Activated T-helper 1 cell treated with anti-CD3 and anti-CD28 coated beads, Interleukin-12 subunit alpha, Interleukin-12 subunit beta, Interleukin-2, Interleukin-4 antibody, amounts not matched to agents 30 ng/mL and 10 ng/mL and 1 ng/mL, durations not matched to agents 14 hours and 24 hours and 36 hours (primary cell): ENCODE measurements around the gene RFESD. TPM values are rescaled to one million over a fixed set of nuclear protein-coding genes. Genes with fewer than 3 reads are reported as not detected.
A peak's percentile ranks its signal among the peaks of the same experiment; 100 is the strongest.
"Not testable (repeated sequence)": the region's sequence is repeated elsewhere in the genome, so short reads cannot be mapped to it uniquely, and the experiment has no call there.

Experiments
- DNase-seq: peaks from one replicate; pipeline ENCODE4 v3.0.0; 2021; ENCODE audit warnings: low spot score
- H3K27ac Mint-ChIP-seq: one replicate; pipeline ENCODE4 v1.8.0; 2021; ENCODE audit warnings: mild to moderate bottlenecking, mixed read lengths
- H3K27me3 Mint-ChIP-seq: one replicate; pipeline ENCODE4 v1.8.0; 2022; ENCODE audit warnings: mild to moderate bottlenecking, moderate library complexity, mixed read lengths; ENCODE audit not compliant: insufficient read depth
- H3K36me3 Mint-ChIP-seq: one replicate; pipeline ENCODE4 v1.8.0; 2021; ENCODE audit warnings: low read depth, mixed read lengths
- H3K4me1 Mint-ChIP-seq: one replicate; pipeline ENCODE4 v1.8.0; 2021; ENCODE audit warnings: low read depth, mixed read lengths
- H3K4me3 Mint-ChIP-seq: one replicate; pipeline ENCODE4 v1.8.0; 2021; ENCODE audit warnings: mild to moderate bottlenecking, moderate library complexity, mixed read lengths
- H3K9me3 Mint-ChIP-seq: one replicate; pipeline ENCODE4 v1.8.0; 2021; ENCODE audit warnings: mixed read lengths
- intact Hi-C: fragments of 100-400 bp; cut with micrococcal nuclease; formaldehyde crosslinking; loops from one replicate; pipeline ENCODE4 v1.15.1; 2024
- total RNA-seq: library from RNA; stranded (reverse); gene quantifications from 2 replicates; pipeline ENCODE4 v1.2.3, GENCODE V29; 2022

The RFESD gene
- total RNA-seq, 1 donor from 2014 or later: 6.0 TPM

DNA sequence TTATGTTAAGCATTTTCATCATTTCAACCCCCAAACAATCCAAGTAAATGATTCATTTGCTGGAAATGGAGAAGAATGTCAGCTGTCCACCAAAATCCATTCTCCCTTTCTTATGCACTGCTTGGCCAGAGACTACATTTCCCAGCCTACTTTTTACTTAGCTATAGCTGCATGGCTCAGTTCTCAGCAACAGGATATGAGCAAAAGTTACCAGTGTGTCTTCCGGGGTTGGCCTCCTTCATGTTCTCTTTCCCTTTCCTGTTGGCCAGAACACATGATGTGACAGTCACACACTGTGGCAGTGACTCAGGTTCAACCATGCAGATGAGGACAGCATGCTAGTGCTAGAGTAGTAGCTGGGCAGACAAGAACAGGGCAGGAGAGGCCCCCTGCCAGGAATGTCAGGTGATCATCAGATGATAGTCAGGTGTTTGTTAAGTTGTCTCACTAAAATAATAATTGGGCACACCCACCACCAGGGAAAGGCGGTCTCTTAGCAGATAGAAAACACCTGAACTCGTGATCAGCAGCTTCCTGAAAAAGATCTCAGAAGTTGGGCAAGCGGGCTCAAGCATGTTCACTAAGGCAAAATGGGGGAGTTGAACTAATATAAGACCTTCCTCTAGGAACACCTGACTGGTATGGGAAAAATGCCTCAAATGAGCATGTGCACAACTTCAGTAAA is 14.4 kb upstream of the RFESD start:
- Mint-ChIP-seq H3K4me3 (peak overlapping the region; percentile 4), H3K9me3 (peaks cover 19% of the 10 kb centered on the region), H3K27ac (peak overlapping the region; percentile 83), H3K36me3 (peaks cover 10% of the 10 kb centered on the region), H3K4me1 (peaks cover 13% of the 10 kb centered on the region), H3K27me3 (peaks cover 8% of the 10 kb centered on the region)
- intact Hi-C loops: loop anchor here (1.0 to 5.0 kb wide), 5 partner anchors 10 to 330 kb away; partner anchors contain the start of genes ARSK, ELL2 and RFESD
- peak; percentile 59 for DNase-seq

- intact Hi-C loops: loop anchor here (1.0 to 5.0 kb wide), 5 partner anchors 11 to 329 kb away; partner anchors contain the start of genes ARSK, ELL2 and RFESD
- not testable (repeated sequence) for H3K27me3 Mint-ChIP-seq, H3K36me3 Mint-ChIP-seq, H3K4me3 Mint-ChIP-seq, DNase-seq
- Mint-ChIP-seq H3K9me3 (peaks cover 19% of the 10 kb centered on the region), H3K27ac (peak overlapping the region; percentile 22), H3K4me1 (peaks cover 14% of the 10 kb centered on the region)
These were observed 13.6 kb upstream of the RFESD start for GRCh38 chr5:95632942-95633341.

GRCh38 chr5:95633671-95634070 is 12.9 kb upstream of the RFESD start:
- Mint-ChIP-seq H3K9me3 (peaks cover 19% of the 10 kb centered on the region), H3K27me3 (peaks cover 15% of the 10 kb centered on the region), H3K36me3 (peaks cover 10% of the 10 kb centered on the region), H3K4me3 (no peak overlapping the region), H3K27ac (no peak overlapping the region), H3K4me1 (peaks cover 21% of the 10 kb centered on the region)
- intact Hi-C loops: loop anchor here (5.0 kb wide), 1 partner anchor 329 kb away; the partner anchor contains the start of gene ELL2
- no peak for DNase-seq

DNA sequence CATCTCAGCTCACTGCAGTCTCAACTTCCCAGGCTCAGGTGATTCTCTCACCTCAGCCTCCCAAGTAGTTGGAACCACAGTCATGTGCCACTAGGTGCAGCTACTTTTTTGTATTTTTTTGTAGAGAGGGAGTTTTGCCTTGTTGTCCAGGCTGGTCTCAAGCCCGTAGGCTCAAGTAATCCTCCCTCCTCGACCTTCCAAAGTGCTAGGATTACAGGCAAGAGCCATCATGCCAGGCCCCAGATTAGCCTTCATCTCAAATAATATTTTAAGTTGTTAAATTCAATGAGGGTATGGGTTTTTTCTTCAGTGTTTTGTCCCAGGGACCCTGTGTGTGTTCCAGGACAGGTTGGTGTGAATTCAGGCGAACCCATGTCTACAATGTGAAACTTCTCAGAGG is 12.5 kb upstream of the RFESD start:
- DNase-seq: no peak
- H3K4me3 Mint-ChIP-seq: no peak overlapping the region
- peaks cover 22% of the 10 kb centered on the region for H3K4me1 Mint-ChIP-seq
- no peak overlapping the region for H3K27ac Mint-ChIP-seq
- H3K9me3 Mint-ChIP-seq: peaks cover 19% of the 10 kb centered on the region
- peaks cover 15% of the 10 kb centered on the region for H3K27me3 Mint-ChIP-seq
- H3K36me3 Mint-ChIP-seq: peaks cover 10% of the 10 kb centered on the region
- intact Hi-C loops: loop anchor here (5.0 kb wide), 1 partner anchor 328 kb away; the partner anchor contains the start of gene ELL2

GRCh38 chr5:95638632-95639031 is 7.9 kb upstream of the RFESD start:
- Mint-ChIP-seq H3K36me3 (no peaks in the 10 kb centered on the region), H3K27ac (no peak overlapping the region), H3K4me1 (peaks cover 9% of the 10 kb centered on the region), H3K4me3 (no peak overlapping the region), H3K9me3 (no peaks in the 10 kb centered on the region), H3K27me3 (peaks cover 23% of the 10 kb centered on the region)
- no peak for DNase-seq
- intact Hi-C loops: no loop called here

- intact Hi-C loops: no loop called here
- no peak overlapping the region for H3K27ac Mint-ChIP-seq
- no peak for DNase-seq
These were observed 4.8 kb upstream of the RFESD start for GRCh38 chr5:95641741-95642220.

GRCh38 chr5:95643152-95643551 is 3.4 kb upstream of the RFESD start:
- Mint-ChIP-seq H3K9me3 (no peaks in the 10 kb centered on the region), H3K36me3 (no peaks in the 10 kb centered on the region), H3K27ac (no peak overlapping the region), H3K4me1 (peaks cover 33% of the 10 kb centered on the region), H3K4me3 (no peak overlapping the region), H3K27me3 (peaks cover 13% of the 10 kb centered on the region)
- no peak for DNase-seq
- intact Hi-C loops: no loop called here

More at GRCh38 chr5:95641741-95642220, 4.8 kb upstream of the RFESD start:
- Mint-ChIP-seq H3K27me3 (peaks cover 15% of the 10 kb centered on the region), H3K4me1 (peaks cover 31% of the 10 kb centered on the region), H3K9me3 (no peaks in the 10 kb centered on the region), H3K36me3 (no peaks in the 10 kb centered on the region), H3K4me3 (no peak overlapping the region)

GRCh38 chr5:95644351-95645042 is 2.1 kb upstream of the RFESD start:
- Mint-ChIP-seq H3K4me1 (peaks cover 27% of the 10 kb centered on the region), H3K4me3 (no peak overlapping the region), H3K9me3 (no peaks in the 10 kb centered on the region), H3K36me3 (no peaks in the 10 kb centered on the region), H3K27me3 (peaks cover 8% of the 10 kb centered on the region), H3K27ac (no peak overlapping the region)
- peak; percentile 20 for DNase-seq
- intact Hi-C loops: loop anchor here (1.0 to 5.0 kb wide), 5 partner anchors 137 to 953 kb away; no protein-coding TSS in a partner anchor

GRCh38 chr5:95646226-95646568 is 380 bp upstream of the RFESD start:
- Mint-ChIP-seq H3K4me3 (peak overlapping the region; percentile 76), H3K27ac (peak overlapping the region; percentile 75), H3K4me1 (peaks cover 27% of the 10 kb centered on the region)
- intact Hi-C loops: loop anchor here (1.0 to 5.0 kb wide), 10 partner anchors 14 to 1537 kb away; partner anchors contain the start of genes ARSK, GLRX and RIOK2
- not testable (repeated sequence) for H3K36me3 Mint-ChIP-seq, H3K9me3 Mint-ChIP-seq, H3K27me3 Mint-ChIP-seq, DNase-seq

DNA sequence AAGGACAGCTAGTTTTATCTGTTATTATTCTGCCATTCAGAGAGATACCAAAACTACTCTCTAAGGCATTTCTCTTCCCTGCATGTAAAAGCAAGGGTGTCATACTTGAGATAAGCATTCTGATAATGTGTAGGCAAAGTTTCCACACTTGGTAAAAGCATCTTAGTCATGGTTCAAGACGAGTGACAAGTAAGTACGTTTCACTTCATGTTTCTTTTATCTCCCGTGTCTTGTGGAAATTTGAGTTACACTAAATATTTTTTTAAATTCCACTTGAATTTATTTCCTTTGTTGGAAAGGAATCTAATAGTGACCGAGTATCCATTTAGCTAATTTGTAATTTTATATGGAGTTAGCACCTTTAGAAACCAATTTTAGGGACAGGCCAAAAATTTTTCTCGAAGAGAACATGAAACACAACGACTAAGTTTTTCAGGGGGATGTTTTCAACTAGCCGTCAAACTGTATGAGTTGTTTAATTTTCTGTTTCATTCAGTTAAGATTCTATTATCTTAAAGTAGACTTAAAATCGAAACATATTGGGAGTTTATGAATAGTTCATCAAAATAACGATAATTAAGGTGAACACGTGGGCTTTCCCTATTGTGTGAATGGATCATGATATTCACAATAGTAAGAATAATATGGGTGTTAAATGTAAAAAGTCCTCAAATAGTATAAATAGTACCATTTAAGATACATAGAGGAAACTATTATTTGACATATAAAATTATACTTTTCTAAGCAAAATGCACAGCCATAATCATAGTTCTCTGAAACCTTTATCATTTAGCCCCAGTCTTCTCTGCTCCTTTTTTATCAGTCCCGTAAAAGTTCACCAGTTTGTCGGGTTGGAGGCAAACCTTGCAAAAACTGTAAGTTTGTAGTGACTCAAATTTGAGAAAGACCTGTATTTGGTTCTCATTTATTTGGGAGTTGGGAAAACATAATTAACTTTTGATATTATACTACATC is 1.6 kb downstream of the RFESD start:
- peaks cover 2% of the 10 kb centered on the region for H3K27me3 Mint-ChIP-seq
- H3K36me3 Mint-ChIP-seq: peaks cover 6% of the 10 kb centered on the region

DNA sequence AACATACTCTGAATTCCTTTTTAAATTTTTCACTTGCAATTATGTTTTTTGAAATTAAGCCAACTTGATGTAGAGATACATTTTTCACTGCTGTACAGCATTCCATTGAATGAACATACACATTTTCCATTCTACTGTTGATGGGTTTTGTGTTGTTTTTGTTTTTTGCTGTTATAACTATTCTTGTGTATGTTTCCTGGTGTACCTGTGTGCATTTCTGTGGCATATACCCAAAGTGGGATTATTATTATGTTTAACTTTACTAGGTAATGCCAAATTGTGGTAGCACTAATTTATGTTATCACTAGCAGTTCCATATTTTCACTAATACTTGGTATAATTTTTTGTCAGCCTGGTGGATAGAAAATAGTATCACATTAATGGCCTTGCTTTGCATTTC is 2.7 kb downstream of the RFESD start:
- intact Hi-C loops: loop anchor here (5.0 kb wide), 3 partner anchors 688 to 948 kb away; no protein-coding TSS in a partner anchor
- Mint-ChIP-seq H3K27ac (no peak overlapping the region), H3K27me3 (peaks cover 2% of the 10 kb centered on the region), H3K4me3 (no peak overlapping the region), H3K9me3 (no peaks in the 10 kb centered on the region), H3K4me1 (peaks cover 23% of the 10 kb centered on the region), H3K36me3 (peaks cover 6% of the 10 kb centered on the region)
- no peak for DNase-seq

More for the DNA sequence above, 1.6 kb downstream of the RFESD start:
- H3K27ac Mint-ChIP-seq: peak overlapping the region; percentile 16
- intact Hi-C loops: loop anchor here (1.0 to 5.0 kb wide), 10 partner anchors 57 to 1535 kb away; partner anchors contain the start of gene RIOK2
- peak overlapping the region; percentile 30 for H3K4me3 Mint-ChIP-seq
- no peaks in the 10 kb centered on the region for H3K9me3 Mint-ChIP-seq
- DNase-seq: no peak
- peaks cover 27% of the 10 kb centered on the region for H3K4me1 Mint-ChIP-seq
